ENCODE data around the gene KCNH3.

GRCh38 chr12:49541140-49541861, 2.5 kb downstream of the KCNH3 start:
- TF ChIP-seq, protein P1, sequence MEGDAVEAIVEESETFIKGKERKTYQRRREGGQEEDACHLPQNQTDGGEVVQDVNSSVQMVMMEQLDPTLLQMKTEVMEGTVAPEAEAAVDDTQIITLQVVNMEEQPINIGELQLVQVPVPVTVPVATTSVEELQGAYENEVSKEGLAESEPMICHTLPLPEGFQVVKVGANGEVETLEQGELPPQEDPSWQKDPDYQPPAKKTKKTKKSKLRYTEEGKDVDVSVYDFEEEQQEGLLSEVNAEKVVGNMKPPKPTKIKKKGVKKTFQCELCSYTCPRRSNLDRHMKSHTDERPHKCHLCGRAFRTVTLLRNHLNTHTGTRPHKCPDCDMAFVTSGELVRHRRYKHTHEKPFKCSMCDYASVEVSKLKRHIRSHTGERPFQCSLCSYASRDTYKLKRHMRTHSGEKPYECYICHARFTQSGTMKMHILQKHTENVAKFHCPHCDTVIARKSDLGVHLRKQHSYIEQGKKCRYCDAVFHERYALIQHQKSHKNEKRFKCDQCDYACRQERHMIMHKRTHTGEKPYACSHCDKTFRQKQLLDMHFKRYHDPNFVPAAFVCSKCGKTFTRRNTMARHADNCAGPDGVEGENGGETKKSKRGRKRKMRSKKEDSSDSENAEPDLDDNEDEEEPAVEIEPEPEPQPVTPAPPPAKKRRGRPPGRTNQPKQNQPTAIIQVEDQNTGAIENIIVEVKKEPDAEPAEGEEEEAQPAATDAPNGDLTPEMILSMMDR (IDR thresholded peaks at IDR 0.05): no peak
- TF ChIP-seq POLR2A (IDR thresholded peaks at IDR 0.05): no peak
